Panc1 (cell line): Measurements from ENCODE around the gene LDB2. TPM values are rescaled to one million over a fixed set of nuclear protein-coding genes. Genes with fewer than 3 reads are reported as not detected.

Experiments used
- ATAC-seq: fragments of 200-7000 bp; cut with Tn5 transposase; 2 replicates; pipeline ENCODE4 v1.9.1; 2020; ENCODE audit warnings: mild to moderate bottlenecking, moderate library complexity
- BruUV-seq: library from RNA; stranded (reverse); fragments of 400-500 nt; replicated peaks from 2 replicates; lab custom pipeline; 2021; lab: Mats Ljungman, UMichigan
- CTCF ChIA-PET: fragments of 300-600 bp; sonication (Branson Sonifier 250); formaldehyde crosslinking; loops from one replicate; lab custom pipeline; 2022; ENCODE audit warnings: antibody characterized with exemption; lab: Charles Lee
- POLR2A ChIA-PET: fragments of 300-600 bp; sonication (Branson Sonifier 250); formaldehyde crosslinking; loops from one replicate; lab custom pipeline; 2022; ENCODE audit warnings: antibody characterized with exemption; lab: Charles Lee
- DNase-seq: peaks from one replicate; pipeline ENCODE4 v3.0.0-alpha.2; 2010; ENCODE audit warnings: low read depth, low spot score
- H3K27ac ChIP-seq: 2 replicates; pipeline ENCODE4 v1.5.1; 2011; ENCODE audit warnings: mild to moderate bottlenecking, low read length, inconsistent platforms
- H3K27me3 ChIP-seq: fragments of 200-500 bp; sonication (Bioruptor generic); 2 replicates; pipeline ENCODE4 v1.6.0; 2014; ENCODE audit warnings: low read length, inconsistent platforms; ENCODE audit not compliant: control insufficient read depth, insufficient read depth
- H3K36me3 ChIP-seq: fragments of 200-500 bp; sonication (Bioruptor generic); 2 replicates; pipeline ENCODE4 v1.5.1; 2014; ENCODE audit warnings: inconsistent platforms, mild to moderate bottlenecking, low read length, moderate library complexity; ENCODE audit not compliant: control insufficient read depth, insufficient read depth
- H3K4me1 ChIP-seq: 2 replicates; pipeline ENCODE4 v1.5.1; 2011; ENCODE audit warnings: inconsistent platforms, mild to moderate bottlenecking, low read length, moderate library complexity; ENCODE audit not compliant: control insufficient read depth, insufficient read depth
- H3K4me3 ChIP-seq, 2 experiments: 2 replicates each; pipeline ENCODE4 v1.5.1; 2011 to 2012; ENCODE audit warnings: low read depth in 2 of 2, low read length in 2 of 2, mild to moderate bottlenecking in 2 of 2, inconsistent platforms in 1 of 2, moderate library complexity in 1 of 2
- H3K9me3 ChIP-seq: fragments of 200-500 bp; sonication (Bioruptor generic); 2 replicates; pipeline ENCODE4 v1.5.1; 2014; ENCODE audit warnings: low read depth, mild to moderate bottlenecking, inconsistent platforms, low read length, moderate library complexity; ENCODE audit not compliant: control insufficient read depth, insufficient read depth
- CTCF ChIP-seq: fragments of 450-650 bp; IDR thresholded peaks from 2 replicates; pipeline ENCODE4 v1.5.1; 2017; ENCODE audit warnings: mild to moderate bottlenecking
- POLR2AphosphoS5 ChIP-seq: IDR thresholded peaks from 2 replicates; pipeline ENCODE4 v1.6.1; 2012; ENCODE audit warnings: mild to moderate bottlenecking, low read depth, low read length, moderate library complexity
- SIN3A ChIP-seq: IDR thresholded peaks from 2 replicates; pipeline ENCODE4 v1.6.1; 2012; ENCODE audit warnings: low read depth, mild to moderate bottlenecking, low read length, moderate library complexity, borderline replicate concordance; ENCODE audit not compliant: insufficient read depth
- TCF7L2 ChIP-seq: IDR thresholded peaks from 2 replicates; pipeline ENCODE4 v1.6.1; 2011; ENCODE audit warnings: mild to moderate bottlenecking, low read depth, low read length, inconsistent platforms
- in situ Hi-C: cut with HindIII; loops from 2 replicates; pipeline ENCODE4 v1.10.0; 2016; ENCODE audit warnings: low sequenced_read_pairs, low pct_unique_long_range_greater_than_20kb
- intact Hi-C: fragments of 100-400 bp; cut with micrococcal nuclease; formaldehyde crosslinking; loops from one replicate; pipeline ENCODE4 v1.10.0; 2022; ENCODE audit not compliant: unreplicated experiment
- total RNA-seq: library from RNA; stranded (reverse); gene quantifications from one replicate; pipeline ENCODE4 v1.2.1, GENCODE V29; 2021; ENCODE audit not compliant: unreplicated experiment
- TF ChIP-seq, protein P1 (sequence below), 2 experiments: IDR thresholded peaks; 2 replicates each; pipeline ENCODE4 v1.6.1; 2011 to 2012; ENCODE audit warnings: low read depth in 2 of 2, control low read depth in 1 of 2, low read length in 1 of 2, mild to moderate bottlenecking in 1 of 2, moderate library complexity in 1 of 2; ENCODE audit not compliant: insufficient read depth in 1 of 2

Gene LDB2
- total RNA-seq, 1 experiment from 2014 or later, result not detected

GRCh38 chr4:16833722-16834121 lies 64.7 kb downstream of the LDB2 start:
- DNase-seq (no peak), ATAC-seq (no peak)
- BruUV-seq, result no TSS peak
- intact Hi-C loops, result no loop called here
- Histone ChIP-seq H3K27me3 (no peaks in the 10 kb centered on the region), H3K27ac (no peak overlapping the region), H3K4me1 (no peaks in the 10 kb centered on the region), H3K36me3 (no peaks in the 10 kb centered on the region), H3K9me3 (no peaks in the 10 kb centered on the region), H3K4me3 (no peak overlapping the region)
- in situ Hi-C loops, result no loop called here
- ChIA-PET CTCF (no interaction called here), POLR2A (no interaction called here)
- TF ChIP-seq TCF7L2 (no peak), CTCF (no peak), SIN3A (no peak), POLR2AphosphoS5 (no peak)
- TF ChIP-seq, protein P1, sequence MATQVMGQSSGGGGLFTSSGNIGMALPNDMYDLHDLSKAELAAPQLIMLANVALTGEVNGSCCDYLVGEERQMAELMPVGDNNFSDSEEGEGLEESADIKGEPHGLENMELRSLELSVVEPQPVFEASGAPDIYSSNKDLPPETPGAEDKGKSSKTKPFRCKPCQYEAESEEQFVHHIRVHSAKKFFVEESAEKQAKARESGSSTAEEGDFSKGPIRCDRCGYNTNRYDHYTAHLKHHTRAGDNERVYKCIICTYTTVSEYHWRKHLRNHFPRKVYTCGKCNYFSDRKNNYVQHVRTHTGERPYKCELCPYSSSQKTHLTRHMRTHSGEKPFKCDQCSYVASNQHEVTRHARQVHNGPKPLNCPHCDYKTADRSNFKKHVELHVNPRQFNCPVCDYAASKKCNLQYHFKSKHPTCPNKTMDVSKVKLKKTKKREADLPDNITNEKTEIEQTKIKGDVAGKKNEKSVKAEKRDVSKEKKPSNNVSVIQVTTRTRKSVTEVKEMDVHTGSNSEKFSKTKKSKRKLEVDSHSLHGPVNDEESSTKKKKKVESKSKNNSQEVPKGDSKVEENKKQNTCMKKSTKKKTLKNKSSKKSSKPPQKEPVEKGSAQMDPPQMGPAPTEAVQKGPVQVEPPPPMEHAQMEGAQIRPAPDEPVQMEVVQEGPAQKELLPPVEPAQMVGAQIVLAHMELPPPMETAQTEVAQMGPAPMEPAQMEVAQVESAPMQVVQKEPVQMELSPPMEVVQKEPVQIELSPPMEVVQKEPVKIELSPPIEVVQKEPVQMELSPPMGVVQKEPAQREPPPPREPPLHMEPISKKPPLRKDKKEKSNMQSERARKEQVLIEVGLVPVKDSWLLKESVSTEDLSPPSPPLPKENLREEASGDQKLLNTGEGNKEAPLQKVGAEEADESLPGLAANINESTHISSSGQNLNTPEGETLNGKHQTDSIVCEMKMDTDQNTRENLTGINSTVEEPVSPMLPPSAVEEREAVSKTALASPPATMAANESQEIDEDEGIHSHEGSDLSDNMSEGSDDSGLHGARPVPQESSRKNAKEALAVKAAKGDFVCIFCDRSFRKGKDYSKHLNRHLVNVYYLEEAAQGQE (IDR thresholded peaks at IDR 0.05; ENCODE audit: insufficient read depth in 1 of 2, low read depth in 2 of 2, low read length in 1 of 2), result no peak

- POLR2A ChIA-PET, result no interaction called here
- intact Hi-C loops, result no loop called here
- in situ Hi-C loops, result no loop called here
- Histone ChIP-seq H3K9me3 (no peaks in the 10 kb centered on the region), H3K27ac (no peak overlapping the region), H3K4me3 (no peak overlapping the region), H3K27me3 (no peaks in the 10 kb centered on the region), H3K36me3 (no peaks in the 10 kb centered on the region), H3K4me1 (no peaks in the 10 kb centered on the region)
- TF ChIP-seq TCF7L2 (no peak), CTCF (no peak)
- TF ChIP-seq, protein P1 (IDR thresholded peaks at IDR 0.05; ENCODE audit: insufficient read depth in 1 of 2, low read depth in 2 of 2, low read length in 1 of 2), result no peak
- DNase-seq (no peak), ATAC-seq (no peak)
- CTCF ChIA-PET, result no interaction called here
- BruUV-seq, result no TSS peak
Observed at GRCh38 chr4:16830081-16830480, 68.4 kb downstream of the LDB2 start.
